22Rv1 (cell line): Measurements from ENCODE around the gene PCGF1.

ENCODE experiments used
- CTCF ChIP-seq: fragments of 450-650 bp; IDR thresholded peaks from 2 replicates; pipeline ENCODE4 v1.5.1; 2017; ENCODE audit warnings: mild to moderate bottlenecking
- ZFX ChIP-seq: fragments of 450-650 bp; IDR thresholded peaks from 2 replicates; pipeline ENCODE4 v1.6.1; 2017; ENCODE audit warnings: antibody characterized with exemption, borderline replicate concordance

GRCh38 chr2:74499267-74499939, 8.1 kb downstream of the PCGF1 start, which contains the start of gene LBX2:
- TF ChIP-seq CTCF = no peak
- no peak for TF ChIP-seq ZFX
